Activated CD8-positive, alpha-beta memory T cell treated with anti-CD3 and anti-CD28 coated beads, Interleukin-2, amount 50 U/mL, for 4 hours (primary cell): ENCODE data around the gene PTGER1.
A peak's percentile ranks its signal among the peaks of the same experiment; 100 is the strongest.

Experiments
- DNase-seq: peaks from one replicate; pipeline ENCODE4 v3.0.0-alpha.2; 2020

The PTGER1 gene

GRCh38 chr19:14440049-14440448, 35.1 kb downstream of the PTGER1 start:
- DNase-seq = peak; percentile 70

- DNase-seq = no peak
Measured at GRCh38 chr19:14439014-14439413, 36.1 kb downstream of the PTGER1 start.

- no peak for DNase-seq
Measured at GRCh38 chr19:14437578-14438140, 37.5 kb downstream of the PTGER1 start.

- no peak for DNase-seq
Measured at GRCh38 chr19:14435320-14436050, 39.7 kb downstream of the PTGER1 start.

GRCh38 chr19:14434543-14435319, 40.4 kb downstream of the PTGER1 start:
- DNase-seq = peak; percentile 57

GRCh38 chr19:14433554-14434501, 41.3 kb downstream of the PTGER1 start:
- peak; percentile 69 for DNase-seq

GRCh38 chr19:14432791-14433553, 42.2 kb downstream of the PTGER1 start, which contains the start of gene PKN1:
TSS of gene PKN1 (plus strand) at chr19:14433306. CDS start at chr19:14433522, 216 bp downstream.
- DNase-seq = peak; percentile 62

GRCh38 chr19:14430712-14431111, 44.4 kb downstream of the PTGER1 start:
- DNase-seq = no peak

GRCh38 chr19:14428882-14429416, 46.2 kb downstream of the PTGER1 start:
- DNase-seq = no peak

GRCh38 chr19:14427461-14427860, 47.7 kb downstream of the PTGER1 start:
- no peak for DNase-seq

GRCh38 chr19:14425696-14426138, 49.4 kb downstream of the PTGER1 start:
- no peak for DNase-seq
